Caco-2 (cell line): Measurements from ENCODE around the gene FOXN3. TPM values are rescaled to one million over a fixed set of nuclear protein-coding genes. Genes with fewer than 3 reads are reported as not detected.
"Not testable (repeated sequence)": the region's sequence is repeated elsewhere in the genome, so short reads cannot be mapped to it uniquely, and the experiment has no call there.

Experiments
- BruUV-seq: library from RNA; stranded (reverse); fragments of 400-500 nt; replicated peaks from 2 replicates; lab custom pipeline; 2021; lab: Mats Ljungman, UMichigan
- CTCF ChIA-PET: fragments of 300-600 bp; sonication (Branson Sonifier 250); formaldehyde crosslinking; loops from one replicate; lab custom pipeline; 2022; ENCODE audit warnings: antibody characterized with exemption; lab: Charles Lee
- POLR2A ChIA-PET: fragments of 300-600 bp; sonication (Branson Sonifier 250); formaldehyde crosslinking; loops from one replicate; lab custom pipeline; 2022; ENCODE audit warnings: antibody characterized with exemption; lab: Charles Lee
- DNase-seq, 2 experiments: peaks; one replicate each; pipeline versions ENCODE4 v3.0.0 to v3.0.0-alpha.2; 2020 to 2022
- H3K27me3 ChIP-seq: replicated peaks from 2 replicates; pipeline ENCODE4 v1.6.0; 2011; ENCODE audit warnings: low read length; ENCODE audit not compliant: control insufficient read depth, insufficient read depth
- H3K36me3 ChIP-seq: 2 replicates; pipeline ENCODE4 v1.5.1; 2011; ENCODE audit warnings: low read length; ENCODE audit not compliant: control insufficient read depth, insufficient read depth
- H3K4me1 ChIP-seq: fragments of 250-450 bp; sonication (Bioruptor Pico); 2 replicates; pipeline ENCODE4 v1.5.1; 2020; ENCODE audit warnings: mild to moderate bottlenecking
- H3K4me3 ChIP-seq: 2 replicates; pipeline ENCODE4 v1.5.1; 2011; ENCODE audit warnings: low read depth, mild to moderate bottlenecking, control low read depth, low read length
- H3K9me3 ChIP-seq: fragments of 250-450 bp; sonication (Bioruptor Pico); 2 replicates; pipeline ENCODE4 v1.5.1; 2020; ENCODE audit warnings: mild to moderate bottlenecking, moderate library complexity
- H3K27ac Mint-ChIP-seq: one replicate; pipeline ENCODE4 v1.8.0; 2022; ENCODE audit warnings: mixed read lengths; ENCODE audit not compliant: unreplicated experiment
- H3K27me3 Mint-ChIP-seq: one replicate; pipeline ENCODE4 v1.8.0; 2022; ENCODE audit warnings: mixed read lengths; ENCODE audit not compliant: insufficient read depth, unreplicated experiment
- H3K36me3 Mint-ChIP-seq: one replicate; pipeline ENCODE4 v1.8.0; 2022; ENCODE audit warnings: mild to moderate bottlenecking, mixed read lengths; ENCODE audit not compliant: insufficient read depth, unreplicated experiment
- H3K4me1 Mint-ChIP-seq: one replicate; pipeline ENCODE4 v1.8.0; 2022; ENCODE audit warnings: low read depth, mixed read lengths; ENCODE audit not compliant: unreplicated experiment
- H3K4me3 Mint-ChIP-seq: one replicate; pipeline ENCODE4 v1.8.0; 2022; ENCODE audit warnings: mild to moderate bottlenecking, moderate library complexity, mixed read lengths; ENCODE audit not compliant: unreplicated experiment
- H3K9me3 Mint-ChIP-seq: one replicate; pipeline ENCODE4 v1.8.0; 2022; ENCODE audit warnings: mixed read lengths; ENCODE audit not compliant: unreplicated experiment
- CTCF ChIP-seq, 2 experiments: fragments of 200-600 bp in 1 of 2; IDR thresholded peaks; 1 replicate in 1 of 2; 2 replicates in 1 of 2; pipeline versions ENCODE4 v1.5.1 to v1.8.0; 2011 to 2022; ENCODE audit warnings: antibody characterized with exemption in 1 of 2, control low read depth in 1 of 2, inconsistent platforms in 1 of 2, low read depth in 1 of 2, low read length in 1 of 2, mild to moderate bottlenecking in 1 of 2, moderate library complexity in 1 of 2; ENCODE audit not compliant: insufficient read depth in 1 of 2, severe bottlenecking in 1 of 2, unreplicated experiment in 1 of 2
- intact Hi-C: fragments of 100-400 bp; cut with micrococcal nuclease; formaldehyde crosslinking; loops from one replicate; pipeline ENCODE4 v1.10.0; 2022; ENCODE audit not compliant: unreplicated experiment
- total RNA-seq: library from RNA; stranded (reverse); gene quantifications from 2 replicates; pipeline ENCODE4 v1.2.3, GENCODE V29; 2022

Gene FOXN3
- total RNA-seq, 1 experiment from 2014 or later = 20.6 TPM

- Mint-ChIP-seq H3K4me3 (no peak overlapping the region), H3K4me1 (no peaks in the 10 kb centered on the region), H3K36me3 (no peaks in the 10 kb centered on the region), H3K27ac (no peak overlapping the region), H3K27me3 (no peaks in the 10 kb centered on the region), H3K9me3 (no peaks in the 10 kb centered on the region)
- no TSS peak for BruUV-seq
- ChIA-PET CTCF (no interaction called here), POLR2A (no interaction called here)
- TF ChIP-seq CTCF (IDR thresholded peaks at IDR 0.05; ENCODE audit: insufficient read depth in 1 of 2, low read depth in 1 of 2, low read length in 1 of 2, severe bottlenecking in 1 of 2, unreplicated experiment in 1 of 2) = no peak
- H3K9me3 ChIP-seq = no peaks in the 10 kb centered on the region
- no peaks in the 10 kb centered on the region for H3K27me3 ChIP-seq
- no peaks in the 10 kb centered on the region for H3K4me1 ChIP-seq
- intact Hi-C loops = no loop called here
- no peaks in the 10 kb centered on the region for H3K36me3 ChIP-seq
- DNase-seq = no peak
- H3K4me3 ChIP-seq = no peak overlapping the region
These were observed 211.8 kb downstream of the FOXN3 start for GRCh38 chr14:89205137-89205740.

DNA sequence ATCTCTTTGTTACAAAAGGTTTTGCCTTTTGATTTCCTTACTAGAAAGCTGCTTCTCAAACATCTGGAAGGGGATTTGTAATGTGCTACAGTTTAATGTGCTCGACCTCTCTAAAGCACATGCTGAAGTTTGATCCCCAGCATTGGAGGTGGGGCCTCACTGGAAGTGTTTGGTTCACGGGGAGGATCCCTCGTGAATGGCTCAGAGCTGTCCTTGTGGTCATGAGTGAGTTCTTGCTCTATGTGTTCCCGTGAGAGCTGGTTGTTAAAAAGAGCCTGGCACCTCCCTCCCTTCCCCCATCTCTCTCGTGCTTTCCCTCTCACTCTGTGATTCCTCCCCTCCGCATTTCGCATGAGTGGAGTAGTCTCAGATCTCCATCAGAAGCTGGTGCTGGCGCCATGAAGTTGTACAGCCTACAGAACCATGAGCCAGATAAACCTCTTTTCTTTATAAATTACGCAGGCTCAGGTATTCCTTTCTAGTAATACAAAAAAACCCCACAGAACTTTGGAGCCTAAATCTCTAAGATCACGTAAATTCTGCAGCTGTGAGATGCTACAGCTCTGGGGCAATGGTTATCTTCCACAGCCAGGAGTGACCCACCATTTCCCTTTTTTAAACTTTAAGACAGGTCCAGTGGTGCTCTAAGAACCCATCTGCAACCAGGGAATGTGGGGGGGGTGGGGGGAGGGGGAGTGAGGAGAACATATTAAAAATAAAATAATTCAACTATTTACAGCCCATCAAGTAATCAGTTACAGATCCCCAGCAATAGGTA is 214.4 kb downstream of the FOXN3 start:
- POLR2A ChIA-PET = no interaction called here
- H3K9me3 Mint-ChIP-seq = no peaks in the 10 kb centered on the region
- Histone ChIP-seq H3K4me3 (no peak overlapping the region), H3K36me3 (no peaks in the 10 kb centered on the region), H3K4me1 (no peaks in the 10 kb centered on the region), H3K9me3 (no peaks in the 10 kb centered on the region), H3K27me3 (no peaks in the 10 kb centered on the region)
- BruUV-seq = no TSS peak
- H3K4me1 Mint-ChIP-seq = no peaks in the 10 kb centered on the region
- H3K4me3 Mint-ChIP-seq = no peak overlapping the region
- DNase-seq = no peak
- no peaks in the 10 kb centered on the region for H3K27me3 Mint-ChIP-seq
- no peaks in the 10 kb centered on the region for H3K36me3 Mint-ChIP-seq
- no peak for TF ChIP-seq CTCF (IDR thresholded peaks at IDR 0.05; ENCODE audit: insufficient read depth in 1 of 2, low read depth in 1 of 2, low read length in 1 of 2, severe bottlenecking in 1 of 2, unreplicated experiment in 1 of 2)
- H3K27ac Mint-ChIP-seq = no peak overlapping the region
- CTCF ChIA-PET = no interaction called here
- intact Hi-C loops = no loop called here

DNA sequence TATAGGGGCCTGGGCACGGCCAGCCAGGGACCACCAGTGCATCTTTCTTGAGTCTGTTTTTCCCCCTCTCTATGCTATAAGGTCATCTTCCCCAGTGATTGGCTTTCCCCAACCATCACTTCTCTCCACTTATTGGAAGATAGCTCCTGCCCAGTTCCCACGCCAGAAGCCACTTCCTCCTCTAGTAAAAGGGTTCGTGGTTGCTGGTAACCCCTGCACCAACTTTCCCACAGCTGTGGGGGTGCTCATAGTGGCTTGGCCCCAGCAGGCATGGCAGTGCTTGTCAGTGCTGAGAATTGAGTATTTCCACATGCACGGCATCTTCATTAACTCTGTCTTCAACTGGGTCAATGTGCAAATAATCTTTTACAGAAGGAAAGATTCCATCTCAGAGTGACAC is 215.4 kb downstream of the FOXN3 start:
- no peaks in the 10 kb centered on the region for H3K36me3 Mint-ChIP-seq
- no TSS peak for BruUV-seq
- no peaks in the 10 kb centered on the region for H3K9me3 Mint-ChIP-seq
- no peaks in the 10 kb centered on the region for H3K27me3 Mint-ChIP-seq
- H3K4me1 Mint-ChIP-seq = no peaks in the 10 kb centered on the region
- no peak overlapping the region for H3K4me3 Mint-ChIP-seq
- no peaks in the 10 kb centered on the region for H3K27me3 ChIP-seq
- DNase-seq = no peak
- intact Hi-C loops = no loop called here
- H3K9me3 ChIP-seq = no peaks in the 10 kb centered on the region
- no peak for TF ChIP-seq CTCF (IDR thresholded peaks at IDR 0.05; ENCODE audit: insufficient read depth in 1 of 2, low read depth in 1 of 2, low read length in 1 of 2, severe bottlenecking in 1 of 2, unreplicated experiment in 1 of 2)
- no peak overlapping the region for H3K4me3 ChIP-seq
- CTCF ChIA-PET = no interaction called here
- no peak overlapping the region for H3K27ac Mint-ChIP-seq
- H3K36me3 ChIP-seq = no peaks in the 10 kb centered on the region
- POLR2A ChIA-PET = no interaction called here
- no peaks in the 10 kb centered on the region for H3K4me1 ChIP-seq

DNA sequence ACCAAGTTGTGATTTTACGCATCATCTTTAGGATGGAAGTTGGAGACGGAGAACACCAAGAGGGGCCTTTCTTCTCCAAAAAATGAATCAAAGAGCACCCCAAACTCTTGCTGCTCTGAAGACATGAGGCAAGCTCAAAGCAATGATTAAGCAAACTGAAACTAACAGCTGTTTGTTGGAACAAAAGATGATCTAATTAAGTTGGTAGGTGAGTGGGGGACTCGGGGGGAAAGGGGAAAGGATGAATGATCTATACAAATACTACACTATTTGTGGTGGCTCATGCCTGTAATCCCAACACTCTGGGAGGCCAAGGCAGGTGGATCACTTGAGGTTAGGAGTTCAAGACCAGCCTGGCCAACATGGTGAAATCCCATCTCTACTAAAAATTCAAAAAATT is 217.7 kb downstream of the FOXN3 start:
- H3K9me3 Mint-ChIP-seq, H3K27me3 ChIP-seq, H3K36me3 Mint-ChIP-seq, H3K27ac Mint-ChIP-seq, BruUV-seq, CTCF ChIA-PET, POLR2A ChIA-PET, H3K27me3 Mint-ChIP-seq, H3K4me3 Mint-ChIP-seq, H3K4me3 ChIP-seq, H3K9me3 ChIP-seq, DNase-seq, H3K36me3 ChIP-seq, H3K4me1 Mint-ChIP-seq, H3K4me1 ChIP-seq, intact Hi-C loops: not testable (repeated sequence)
